22Rv1 (cell line): ENCODE measurements around the gene PCSK6.
A peak's percentile ranks its signal among the peaks of the same experiment; 100 is the strongest.

Source experiments
- H3K27ac ChIP-seq: fragments of 450-650 bp; 2 replicates; pipeline ENCODE4 v1.5.1; 2017
- ZFX ChIP-seq: fragments of 450-650 bp; IDR thresholded peaks from 2 replicates; pipeline ENCODE4 v1.6.1; 2017; ENCODE audit warnings: antibody characterized with exemption, borderline replicate concordance
- TF ChIP-seq, protein P1 (sequence below): fragments of 450-650 bp; IDR thresholded peaks from 2 replicates; pipeline ENCODE4 v1.5.1; 2017; ENCODE audit warnings: mild to moderate bottlenecking

Gene PCSK6

DNA sequence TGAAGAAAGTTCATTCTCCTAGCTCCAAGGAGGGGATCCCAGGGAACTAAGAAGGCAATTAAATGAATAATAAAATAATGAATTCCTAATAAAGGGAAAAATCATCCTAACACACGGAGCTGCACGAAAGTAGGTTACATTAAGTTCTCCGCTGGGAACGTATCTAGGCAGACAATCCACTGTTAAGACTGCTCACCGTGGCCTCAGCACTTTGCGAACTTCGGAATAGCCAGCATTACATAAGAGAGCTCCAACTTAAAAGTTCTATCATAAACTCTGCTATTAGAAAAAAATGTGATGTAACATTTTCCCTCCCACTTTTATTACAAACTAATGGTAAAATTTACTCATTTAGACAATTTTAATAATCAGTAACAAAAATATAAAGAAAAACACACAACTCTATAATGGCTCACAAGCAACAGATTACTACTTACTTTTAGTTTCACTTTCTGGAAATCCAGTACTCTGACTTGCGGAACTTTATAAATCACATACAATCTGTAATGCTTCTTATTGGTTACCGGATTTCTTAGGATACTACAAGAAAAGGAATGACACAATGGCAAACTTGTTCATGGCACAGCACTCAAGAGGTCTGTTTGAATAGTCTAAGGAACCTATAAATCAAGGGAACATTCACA lies 202.9 kb downstream of the PCSK6 start:
- no peak overlapping the region for H3K27ac ChIP-seq
- no peak for TF ChIP-seq ZFX
- TF ChIP-seq, protein P1, sequence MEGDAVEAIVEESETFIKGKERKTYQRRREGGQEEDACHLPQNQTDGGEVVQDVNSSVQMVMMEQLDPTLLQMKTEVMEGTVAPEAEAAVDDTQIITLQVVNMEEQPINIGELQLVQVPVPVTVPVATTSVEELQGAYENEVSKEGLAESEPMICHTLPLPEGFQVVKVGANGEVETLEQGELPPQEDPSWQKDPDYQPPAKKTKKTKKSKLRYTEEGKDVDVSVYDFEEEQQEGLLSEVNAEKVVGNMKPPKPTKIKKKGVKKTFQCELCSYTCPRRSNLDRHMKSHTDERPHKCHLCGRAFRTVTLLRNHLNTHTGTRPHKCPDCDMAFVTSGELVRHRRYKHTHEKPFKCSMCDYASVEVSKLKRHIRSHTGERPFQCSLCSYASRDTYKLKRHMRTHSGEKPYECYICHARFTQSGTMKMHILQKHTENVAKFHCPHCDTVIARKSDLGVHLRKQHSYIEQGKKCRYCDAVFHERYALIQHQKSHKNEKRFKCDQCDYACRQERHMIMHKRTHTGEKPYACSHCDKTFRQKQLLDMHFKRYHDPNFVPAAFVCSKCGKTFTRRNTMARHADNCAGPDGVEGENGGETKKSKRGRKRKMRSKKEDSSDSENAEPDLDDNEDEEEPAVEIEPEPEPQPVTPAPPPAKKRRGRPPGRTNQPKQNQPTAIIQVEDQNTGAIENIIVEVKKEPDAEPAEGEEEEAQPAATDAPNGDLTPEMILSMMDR: no peak

DNA sequence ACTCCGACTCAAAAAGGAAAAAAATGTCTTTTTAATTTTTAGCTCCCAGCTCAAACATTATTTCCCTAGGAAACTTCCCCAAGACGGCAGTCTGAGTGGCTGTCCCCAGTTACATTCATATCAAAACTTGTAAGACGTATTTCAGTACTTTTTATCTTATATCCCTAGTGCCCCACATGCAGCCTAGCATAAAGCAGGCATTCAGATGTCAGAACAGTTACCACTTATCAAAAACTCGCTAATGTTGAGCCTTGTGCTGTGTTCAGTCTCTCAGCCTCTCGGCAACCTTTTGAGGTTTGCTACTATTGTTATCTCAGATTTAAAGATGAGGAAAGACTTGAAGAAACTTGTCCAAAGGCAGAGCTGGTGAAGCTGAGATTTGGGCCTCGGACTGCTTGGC lies 205.6 kb downstream of the PCSK6 start:
- TF ChIP-seq, protein P1: no peak
- TF ChIP-seq ZFX: no peak
- H3K27ac ChIP-seq: no peak overlapping the region

DNA sequence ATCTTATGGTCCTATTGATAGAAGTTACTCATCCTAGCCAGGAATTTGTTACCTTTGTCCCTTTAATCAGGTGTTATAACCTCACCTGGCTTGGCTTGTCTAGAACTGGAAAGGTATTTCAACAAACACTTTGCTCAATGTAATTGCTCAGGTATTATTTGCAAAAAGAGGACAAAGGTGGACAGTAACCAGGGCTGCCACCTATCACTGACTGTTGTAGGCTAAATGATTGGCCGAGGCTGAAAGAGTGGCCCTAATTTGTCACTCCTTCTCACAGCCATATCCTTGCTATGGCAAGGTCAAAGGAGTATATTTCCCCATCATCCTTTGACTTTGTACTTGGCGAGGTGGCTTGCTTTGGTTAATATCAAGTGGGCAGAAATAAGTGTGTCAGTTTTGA lies 209.5 kb downstream of the PCSK6 start:
- TF ChIP-seq, protein P1: no peak
- TF ChIP-seq ZFX: no peak

DNA sequence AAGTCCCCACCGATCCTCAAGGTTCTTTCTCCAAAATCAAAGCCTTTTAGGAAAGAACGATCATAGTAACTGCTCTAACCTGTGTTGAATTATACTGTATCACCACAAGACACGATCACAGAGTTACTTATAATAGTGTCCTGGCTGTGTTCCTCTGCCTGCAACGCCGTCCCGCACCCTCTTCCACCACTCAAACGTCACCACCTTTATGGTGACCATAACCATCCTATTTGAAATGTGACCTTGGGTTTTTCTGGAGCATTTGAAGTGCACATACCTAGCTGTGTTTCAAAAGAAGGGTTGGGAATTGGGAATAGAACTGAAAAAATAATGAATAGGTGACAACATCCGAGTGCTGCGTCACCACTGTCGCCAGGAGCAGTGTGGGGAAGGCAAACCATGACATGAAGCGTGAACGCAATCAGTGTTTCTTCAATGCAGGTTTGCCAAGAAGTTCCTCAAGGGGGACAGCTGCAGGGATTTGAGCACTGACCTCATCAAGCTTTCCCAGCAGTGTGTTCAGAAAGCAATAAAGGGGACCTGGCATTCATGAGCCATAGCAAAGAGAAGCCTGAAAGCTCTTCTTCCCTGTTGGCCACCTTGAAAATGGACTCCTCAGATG lies 211.5 kb downstream of the PCSK6 start:
- H3K27ac ChIP-seq: peak overlapping the region; percentile 66

More for the DNA sequence above, 209.5 kb downstream of the PCSK6 start:
- H3K27ac ChIP-seq: no peak overlapping the region

DNA sequence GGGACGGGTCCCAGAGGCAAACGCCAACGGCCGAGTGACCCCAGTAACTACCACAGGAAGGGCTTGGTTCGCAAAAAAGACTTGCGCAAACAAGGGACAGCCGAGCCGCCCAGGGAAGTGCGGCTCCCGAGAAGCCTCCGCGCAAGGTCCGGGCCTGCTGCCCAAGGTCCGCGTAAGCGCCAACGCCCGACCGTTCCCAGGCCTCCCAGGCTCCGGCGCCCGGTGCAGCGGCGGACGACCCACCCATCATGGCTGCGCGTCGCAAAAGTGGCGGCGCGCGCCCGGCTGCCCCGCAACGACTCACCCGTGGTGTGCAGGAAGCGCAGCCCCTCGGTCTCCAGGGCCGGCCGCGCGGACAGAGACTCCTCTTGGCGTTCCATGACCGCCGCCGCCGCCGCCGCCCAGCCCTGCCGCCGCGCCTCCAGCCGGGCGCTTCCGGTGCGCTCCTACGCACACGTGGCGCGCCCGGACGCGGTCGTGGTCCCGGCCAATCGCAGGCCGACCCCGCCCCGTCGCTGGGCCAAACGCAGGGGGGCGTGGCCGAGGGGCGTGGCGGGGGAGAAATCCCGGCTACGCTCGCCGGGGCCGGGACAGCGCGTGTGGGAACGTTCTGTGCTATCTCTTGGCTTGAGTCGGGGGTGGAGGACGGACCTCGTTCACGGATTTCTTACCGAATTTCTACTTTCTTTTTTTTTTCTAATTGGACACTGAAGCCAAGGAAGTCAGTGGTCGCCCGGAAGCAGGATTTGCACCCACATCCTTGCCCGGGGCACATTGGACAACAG lies 212.3 kb downstream of the PCSK6 start, which contains the start of gene SELENOS:
Gene SELENOS (minus strand): TSS at position 448 of the 785 bp plus-strand sequence. CDS start 68 bp downstream, at position 380.
- no peak for TF ChIP-seq ZFX
- peak within 1 kb of the TSS; percentile 66 for H3K27ac ChIP-seq

More for the DNA sequence above, 211.5 kb downstream of the PCSK6 start:
- TF ChIP-seq ZFX: no peak
- TF ChIP-seq, protein P1: no peak

DNA sequence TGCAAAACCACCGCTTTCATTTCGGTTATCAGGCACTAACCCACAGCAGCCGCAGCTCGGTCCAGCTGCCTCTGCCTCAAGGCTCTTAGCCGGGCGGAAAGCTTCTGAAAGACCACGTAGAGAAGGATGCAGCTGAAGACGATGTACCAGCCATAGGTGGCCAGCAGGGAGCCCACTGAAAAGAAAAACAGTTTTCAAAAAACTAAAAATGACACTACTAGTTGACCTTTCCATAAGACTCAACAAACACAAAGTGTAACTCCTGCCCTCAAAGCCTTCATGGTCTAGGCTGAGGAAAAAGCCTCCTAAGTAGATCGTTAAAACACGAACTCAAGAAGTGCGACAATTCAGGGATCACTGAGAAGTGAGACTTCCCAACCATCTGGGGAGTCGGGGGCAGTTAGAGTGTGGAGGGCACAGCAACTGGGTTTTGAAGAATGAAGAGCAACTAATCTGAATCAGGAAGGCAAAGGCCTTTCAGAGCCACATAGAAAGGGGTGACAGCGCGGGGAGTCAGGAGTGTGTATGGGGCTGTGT lies 212.9 kb downstream of the PCSK6 start:
- no peak for TF ChIP-seq ZFX
- TF ChIP-seq, protein P1: peak; percentile 14; the same call in 1 of the 2 replicates
- H3K27ac ChIP-seq: peak overlapping the region; percentile 66

DNA sequence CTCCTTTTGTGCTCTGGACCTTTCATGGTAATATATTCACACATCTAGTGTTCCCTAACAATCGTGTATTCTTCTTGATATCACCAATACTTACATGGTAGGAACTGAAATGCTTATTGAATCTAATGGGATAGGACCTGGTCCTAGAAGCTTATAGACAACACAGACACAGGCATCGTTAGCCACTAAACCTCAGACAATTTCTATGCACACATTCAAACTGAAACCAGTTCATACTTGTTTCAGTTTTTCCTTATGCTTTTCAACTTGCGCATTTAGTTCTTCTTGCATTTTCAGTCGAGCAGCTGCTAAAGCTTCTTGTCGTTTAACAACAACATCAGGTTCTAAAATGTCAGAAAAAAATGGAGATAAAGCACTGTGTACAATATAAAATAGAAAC lies 214.5 kb downstream of the PCSK6 start:
- H3K27ac ChIP-seq: no peak overlapping the region
- TF ChIP-seq, protein P1: no peak
- TF ChIP-seq ZFX: no peak
